Measurements from ENCODE around the gene SLC46A1. TPM values are rescaled to one million over a fixed set of nuclear protein-coding genes. Genes with fewer than 3 reads are reported as not detected.

Gene SLC46A1
- total RNA-seq, 3 donors from 2014 or later, result 11.2 to 22.7 (median 12.5) TPM

DNA sequence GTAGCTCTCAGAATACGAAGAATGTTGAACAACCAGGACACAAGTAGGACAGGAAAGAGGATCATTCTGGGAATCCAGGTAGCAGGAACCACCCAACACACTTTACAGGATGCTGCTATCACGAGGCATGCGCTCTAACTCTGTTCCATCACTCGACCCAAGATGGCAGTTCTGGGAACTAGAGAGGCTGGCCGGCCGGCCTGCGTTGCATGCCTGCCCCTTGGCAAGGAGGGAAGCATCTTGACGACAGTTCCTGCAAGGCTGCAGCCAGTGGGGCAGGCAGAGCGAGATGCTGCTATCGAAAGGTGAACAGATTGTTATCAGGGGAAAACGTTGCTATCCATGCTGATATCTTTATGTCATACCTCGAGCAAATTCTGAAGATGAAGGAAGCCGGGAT lies 19.2 kb upstream of the SLC46A1 start:
- intact Hi-C loops (cut with DNase I; ENCODE audit: low total_unique reads), result no loop called here
- TF ChIP-seq POLR2A (IDR thresholded peaks at IDR 0.05), result no peak
- TF ChIP-seq, protein P1, sequence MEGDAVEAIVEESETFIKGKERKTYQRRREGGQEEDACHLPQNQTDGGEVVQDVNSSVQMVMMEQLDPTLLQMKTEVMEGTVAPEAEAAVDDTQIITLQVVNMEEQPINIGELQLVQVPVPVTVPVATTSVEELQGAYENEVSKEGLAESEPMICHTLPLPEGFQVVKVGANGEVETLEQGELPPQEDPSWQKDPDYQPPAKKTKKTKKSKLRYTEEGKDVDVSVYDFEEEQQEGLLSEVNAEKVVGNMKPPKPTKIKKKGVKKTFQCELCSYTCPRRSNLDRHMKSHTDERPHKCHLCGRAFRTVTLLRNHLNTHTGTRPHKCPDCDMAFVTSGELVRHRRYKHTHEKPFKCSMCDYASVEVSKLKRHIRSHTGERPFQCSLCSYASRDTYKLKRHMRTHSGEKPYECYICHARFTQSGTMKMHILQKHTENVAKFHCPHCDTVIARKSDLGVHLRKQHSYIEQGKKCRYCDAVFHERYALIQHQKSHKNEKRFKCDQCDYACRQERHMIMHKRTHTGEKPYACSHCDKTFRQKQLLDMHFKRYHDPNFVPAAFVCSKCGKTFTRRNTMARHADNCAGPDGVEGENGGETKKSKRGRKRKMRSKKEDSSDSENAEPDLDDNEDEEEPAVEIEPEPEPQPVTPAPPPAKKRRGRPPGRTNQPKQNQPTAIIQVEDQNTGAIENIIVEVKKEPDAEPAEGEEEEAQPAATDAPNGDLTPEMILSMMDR (IDR thresholded peaks at IDR 0.05), result no peak
- TF ChIP-seq POLR2AphosphoS5 (IDR thresholded peaks at IDR 0.05), result no peak
- Histone ChIP-seq H3K4me3 (no peak overlapping the region), H3K27ac (no peak overlapping the region), H3K27me3 (no peaks in the 10 kb centered on the region), H3K9me3 (no peaks in the 10 kb centered on the region), H3K36me3 (no peaks in the 10 kb centered on the region), H3K4me1 (no peaks in the 10 kb centered on the region)
- DNase-seq (ENCODE audit: low spot score in 2 of 2), result no peak

DNA sequence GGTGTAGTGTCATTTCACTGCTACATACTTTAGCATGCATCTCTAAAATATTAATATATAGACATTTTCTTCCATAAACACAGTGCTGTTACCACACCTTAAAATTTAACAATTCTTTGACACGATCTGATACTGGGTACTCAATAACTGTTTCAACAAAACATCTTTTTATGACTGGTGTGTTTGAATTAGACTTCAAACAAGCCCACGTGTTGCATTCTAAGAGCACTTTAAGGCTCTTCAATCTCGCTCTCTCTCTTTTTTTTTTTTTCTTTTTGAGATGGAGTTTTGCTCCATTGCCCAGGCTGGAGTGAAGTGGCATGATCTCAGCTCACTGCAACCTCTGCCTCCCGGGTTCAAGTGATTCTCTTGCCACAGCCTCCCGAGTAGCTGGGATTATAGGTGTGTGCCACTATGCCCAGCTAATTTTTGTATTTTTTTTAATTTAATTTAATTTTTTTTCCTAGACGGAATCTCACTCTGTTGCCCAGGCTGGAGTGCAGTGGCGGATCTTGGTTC lies 15.8 kb upstream of the SLC46A1 start:
- TF ChIP-seq POLR2A (IDR thresholded peaks at IDR 0.05), result no peak
- TF ChIP-seq, protein P1 (IDR thresholded peaks at IDR 0.05), result no peak
- TF ChIP-seq POLR2AphosphoS5 (IDR thresholded peaks at IDR 0.05), result no peak

DNA sequence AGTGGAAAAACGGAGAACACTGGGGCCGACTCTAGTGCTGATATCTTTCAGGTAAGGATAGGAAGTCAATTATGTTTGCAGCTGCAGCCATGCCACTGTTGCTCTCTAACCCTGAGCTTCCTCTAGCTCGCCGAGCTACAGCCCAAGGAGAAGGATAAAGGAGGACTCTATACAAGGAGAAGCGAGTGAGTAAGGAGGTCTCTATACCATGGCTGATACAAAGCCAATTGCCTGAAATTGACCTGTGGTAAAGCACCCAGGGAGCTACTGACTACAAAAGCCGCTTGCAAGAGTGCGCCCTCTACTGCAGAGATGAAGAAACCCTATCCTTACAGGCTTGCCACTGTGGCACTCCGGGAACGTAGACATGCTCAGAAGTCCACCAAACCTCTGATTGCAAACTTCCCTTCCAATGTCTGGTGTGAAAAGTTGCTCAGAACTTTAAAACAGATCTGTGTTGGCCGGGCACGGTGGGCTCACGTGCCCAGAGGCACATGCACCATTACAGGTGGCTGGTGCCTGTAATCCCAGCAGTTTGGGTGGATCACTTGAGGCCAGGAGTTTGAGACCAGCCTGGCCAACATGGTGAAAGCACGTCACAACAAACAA lies 10.8 kb upstream of the SLC46A1 start:
- TF ChIP-seq, protein P1 (IDR thresholded peaks at IDR 0.05), result peak in 2 of 3 donors; percentile 39 to 54
- no peak for TF ChIP-seq POLR2AphosphoS5 (IDR thresholded peaks at IDR 0.05)
- Histone ChIP-seq H3K4me1 (no peaks in the 10 kb centered on the region), H3K27me3 (no peaks in the 10 kb centered on the region), H3K4me3 (no peak overlapping the region), H3K36me3 (no peaks in the 10 kb centered on the region), H3K9me3 (no peaks in the 10 kb centered on the region), H3K27ac (no peak overlapping the region)
- no peak for DNase-seq (ENCODE audit: low spot score in 2 of 2)
- intact Hi-C loops (cut with DNase I; ENCODE audit: low total_unique reads), result no loop called here

More for the DNA sequence above, 15.8 kb upstream of the SLC46A1 start:
- H3K27ac ChIP-seq, result no peak overlapping the region
- no peaks in the 10 kb centered on the region for H3K9me3 ChIP-seq
- no peaks in the 10 kb centered on the region for H3K4me1 ChIP-seq
- no peak for DNase-seq (ENCODE audit: low spot score in 2 of 2)
- H3K27me3 ChIP-seq, result no peaks in the 10 kb centered on the region
- intact Hi-C loops (cut with DNase I; ENCODE audit: low total_unique reads), result no loop called here
- no peak overlapping the region for H3K4me3 ChIP-seq
- no peaks in the 10 kb centered on the region for H3K36me3 ChIP-seq

DNA sequence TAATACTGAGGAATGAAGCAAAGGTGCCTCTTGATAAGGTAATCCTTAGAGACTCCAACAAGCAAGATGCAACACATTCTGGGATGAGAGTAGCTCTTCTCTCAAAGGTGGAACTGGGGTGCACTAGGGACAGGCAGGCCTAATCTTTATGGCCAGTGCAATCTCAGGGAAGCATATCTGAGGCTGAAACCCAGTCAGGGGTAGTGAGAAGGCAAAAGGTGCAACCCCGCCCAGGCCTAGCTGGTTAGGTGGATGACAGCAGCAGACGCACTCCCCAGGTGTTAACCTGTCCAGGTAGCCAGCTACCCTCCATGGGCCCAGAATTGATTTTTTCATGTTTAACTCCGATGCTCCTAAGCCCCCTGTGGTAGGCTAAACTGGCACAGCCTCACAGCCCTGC lies 9.9 kb upstream of the SLC46A1 start:
- DNase-seq (ENCODE audit: low spot score in 2 of 2), result no peak
- Histone ChIP-seq H3K36me3 (no peaks in the 10 kb centered on the region), H3K9me3 (no peaks in the 10 kb centered on the region), H3K27ac (no peak overlapping the region), H3K27me3 (no peaks in the 10 kb centered on the region), H3K4me3 (no peak overlapping the region), H3K4me1 (no peaks in the 10 kb centered on the region)
- intact Hi-C loops (cut with DNase I; ENCODE audit: low total_unique reads), result no loop called here
- no peak for TF ChIP-seq POLR2A (IDR thresholded peaks at IDR 0.05)
- TF ChIP-seq POLR2AphosphoS5 (IDR thresholded peaks at IDR 0.05), result no peak
- TF ChIP-seq, protein P1 (IDR thresholded peaks at IDR 0.05), result no peak

DNA sequence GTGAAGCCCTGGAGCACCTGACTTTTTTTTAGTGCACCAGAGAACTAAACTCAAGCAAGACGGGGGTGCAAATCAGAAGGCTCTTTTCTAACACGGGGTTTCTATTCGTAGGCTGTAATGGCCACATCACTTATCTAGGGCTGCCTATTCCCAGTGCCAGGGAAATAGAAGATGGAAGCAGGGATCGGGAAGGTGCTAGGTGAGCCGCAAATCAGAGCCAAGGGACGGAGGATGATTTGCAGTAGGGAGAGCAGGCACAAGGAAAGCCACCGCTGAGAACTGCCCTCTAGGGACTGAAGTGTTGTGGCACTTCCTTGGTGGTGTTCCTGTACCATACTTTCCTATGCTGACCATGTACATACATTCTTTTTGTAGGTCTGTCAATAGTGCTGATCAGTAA lies 7.8 kb upstream of the SLC46A1 start:
- TF ChIP-seq POLR2A (IDR thresholded peaks at IDR 0.05) (no peak), POLR2AphosphoS5 (IDR thresholded peaks at IDR 0.05) (no peak)
- TF ChIP-seq, protein P1 (IDR thresholded peaks at IDR 0.05), result no peak
- H3K4me1 ChIP-seq, result no peaks in the 10 kb centered on the region
- no peak overlapping the region for H3K4me3 ChIP-seq
- no peaks in the 10 kb centered on the region for H3K27me3 ChIP-seq
- DNase-seq (ENCODE audit: low spot score in 2 of 2), result no peak
- no peaks in the 10 kb centered on the region for H3K9me3 ChIP-seq
- intact Hi-C loops (cut with DNase I; ENCODE audit: low total_unique reads), result no loop called here
- H3K27ac ChIP-seq, result no peak overlapping the region
- no peaks in the 10 kb centered on the region for H3K36me3 ChIP-seq
